ENCODE measurements around the gene RAMP1.
"Not testable (repeated sequence)": the region's sequence is repeated elsewhere in the genome, so short reads cannot be mapped to it uniquely, and the experiment has no call there.

RAMP1 gene

DNA sequence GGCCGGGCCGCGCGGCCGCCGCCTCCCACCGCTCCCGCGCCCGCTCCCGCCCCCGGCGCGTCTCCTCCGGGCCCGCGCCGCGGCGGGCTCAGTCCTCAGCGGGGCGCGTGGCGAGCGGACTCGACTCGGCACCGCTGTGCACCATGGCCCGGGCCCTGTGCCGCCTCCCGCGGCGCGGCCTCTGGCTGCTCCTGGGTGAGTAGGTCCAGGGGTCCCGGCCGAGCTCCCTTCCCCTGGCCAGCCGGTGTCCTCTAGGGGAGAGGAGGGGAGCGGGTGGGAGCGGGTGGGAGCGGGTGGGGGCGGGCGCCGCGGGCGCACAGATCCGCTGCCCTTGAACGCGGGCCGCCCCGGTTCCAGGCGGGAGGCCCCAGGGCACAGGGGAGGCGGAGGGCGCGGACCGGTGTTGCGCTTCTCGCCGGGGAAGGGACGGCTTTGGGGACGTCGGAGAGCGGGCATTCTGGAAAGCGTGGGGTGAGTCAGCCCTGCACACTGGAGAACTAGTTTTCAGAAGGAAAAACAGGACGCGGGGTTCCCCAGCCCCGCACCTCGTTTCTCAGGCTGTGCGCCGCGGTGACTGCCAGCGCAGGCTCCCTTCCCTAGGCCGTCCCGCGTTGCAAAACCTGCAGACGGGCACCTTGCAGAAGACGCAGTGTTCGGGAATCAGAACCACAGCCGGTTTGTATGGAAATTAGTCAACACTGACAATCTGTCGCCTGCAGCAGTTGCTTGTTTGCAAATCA lies at the start of gene RAMP1:
TSS of gene RAMP1 (plus strand) at position 91 of the 740 bp plus-strand sequence. CDS start at position 144, 53 bp downstream.
- no peak for DNase-seq (ENCODE audit: low spot score)

DNA sequence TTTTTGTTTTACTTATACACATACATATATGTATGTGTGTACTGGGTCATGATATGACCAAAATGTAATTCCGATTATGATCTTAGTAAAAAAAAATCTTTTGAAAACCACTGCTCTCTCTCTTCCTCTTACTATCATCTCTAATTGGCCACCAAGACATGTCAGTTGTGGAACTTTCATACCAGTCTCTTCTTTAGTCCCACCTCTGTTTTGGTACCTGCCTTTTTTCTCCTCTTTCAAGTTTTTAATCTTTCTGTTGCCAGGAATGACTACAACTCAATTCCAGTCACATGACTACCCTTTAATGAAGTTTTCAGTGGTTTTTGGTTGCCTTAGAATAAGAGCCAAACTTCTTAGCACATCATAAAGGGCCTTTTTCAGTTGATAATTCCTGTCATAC lies 43.8 kb upstream of the RAMP1 start:
- no peak for DNase-seq (ENCODE audit: low spot score)

DNA sequence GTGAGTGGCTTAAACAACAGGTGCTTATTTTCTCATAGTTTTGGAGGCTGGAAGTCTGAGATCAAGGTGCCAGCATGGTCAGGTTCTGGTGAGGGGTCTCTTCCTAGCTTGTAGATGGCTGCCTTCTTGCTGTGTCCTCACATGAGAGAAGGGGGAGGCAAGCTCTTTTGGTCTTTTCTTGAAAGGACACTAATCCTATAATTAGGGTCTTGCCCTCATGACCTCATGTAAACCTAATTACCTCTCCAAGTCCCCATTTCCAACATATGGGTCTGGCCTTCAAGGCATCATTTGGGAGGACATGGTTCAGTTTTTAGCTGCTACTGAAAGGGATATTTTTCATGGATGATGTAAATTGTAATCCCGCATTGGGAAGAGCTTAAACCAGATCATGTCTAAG lies 42.9 kb upstream of the RAMP1 start:
- DNase-seq (ENCODE audit: low spot score), result no peak

DNA sequence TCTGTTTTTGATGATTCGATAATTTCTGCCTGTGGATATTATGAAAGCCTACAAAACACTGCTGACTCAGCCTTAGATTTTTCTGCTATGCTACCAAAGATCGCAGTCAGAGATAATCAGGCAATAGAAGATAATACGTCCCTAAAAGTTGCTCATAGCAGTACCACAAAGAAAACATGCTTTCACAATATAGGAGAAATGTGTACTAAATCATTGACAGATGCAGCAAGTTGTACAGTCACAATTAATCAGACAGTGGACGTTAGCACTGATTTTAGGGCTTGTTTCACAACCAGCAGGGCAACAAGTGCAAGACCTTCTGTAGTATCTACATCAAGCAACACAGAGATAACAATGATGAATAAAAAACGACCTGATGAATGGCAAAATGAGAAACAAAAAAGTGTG lies 41.4 kb upstream of the RAMP1 start:
- DNase-seq (ENCODE audit: low spot score), result no peak

DNA sequence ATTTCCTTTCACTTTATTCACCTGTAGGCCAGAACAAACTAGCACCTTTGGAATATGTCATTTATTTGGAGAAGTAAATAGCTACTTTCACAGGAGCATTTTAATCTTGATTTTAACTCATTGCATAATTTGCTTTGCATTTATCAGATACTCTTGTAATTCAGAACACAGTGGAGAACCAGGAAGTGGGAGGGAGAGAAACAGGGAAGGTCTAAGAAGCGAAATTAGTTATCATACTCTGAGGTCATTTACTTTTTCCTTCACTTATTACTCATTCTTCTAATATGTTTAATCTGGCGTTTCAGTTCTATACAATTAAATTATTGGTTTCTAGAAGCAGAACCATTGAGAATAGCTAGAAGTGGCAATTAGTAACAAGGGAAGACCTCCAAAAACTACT lies 40.2 kb upstream of the RAMP1 start:
- DNase-seq (ENCODE audit: low spot score), result no peak

DNA sequence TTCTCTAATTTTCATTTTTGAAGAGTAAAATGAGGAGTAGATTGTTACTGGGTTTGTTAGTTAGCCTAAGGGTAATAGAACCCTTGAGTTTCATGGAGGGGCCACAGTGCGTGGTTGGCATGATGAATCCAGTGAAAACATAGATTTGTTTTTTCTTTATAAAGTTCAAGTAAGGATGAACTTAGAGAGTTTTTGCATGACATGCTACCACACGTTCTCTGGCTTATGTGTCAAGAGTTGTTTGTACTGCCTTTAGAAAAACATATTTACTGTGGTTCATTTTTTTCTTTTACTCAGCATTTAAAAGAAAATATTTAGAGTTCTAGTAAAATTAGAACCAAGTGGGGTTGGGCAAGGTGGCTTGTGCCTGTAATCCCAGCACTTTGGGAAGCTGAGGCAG lies 39.0 kb upstream of the RAMP1 start:
- DNase-seq (ENCODE audit: low spot score), result no peak

DNA sequence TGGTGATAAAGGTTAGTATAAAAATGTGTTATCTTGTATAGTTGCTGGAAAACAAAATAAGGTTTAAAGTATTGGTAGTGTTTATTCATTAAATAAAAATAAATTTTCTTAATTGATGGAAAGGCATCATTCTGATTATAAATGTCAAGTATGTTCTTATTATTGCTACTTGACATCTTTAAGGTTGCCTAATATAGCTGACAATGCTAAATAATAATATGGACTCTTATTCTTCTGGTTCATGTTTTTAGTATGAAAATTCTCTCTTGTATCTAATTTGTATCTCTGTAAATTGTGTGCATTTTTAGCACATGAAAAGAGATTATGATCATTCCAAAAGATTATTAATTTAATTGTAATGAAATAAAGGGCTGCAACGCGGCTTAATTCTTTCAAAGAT lies 35.9 kb upstream of the RAMP1 start:
- DNase-seq (ENCODE audit: low spot score), result no peak

DNA sequence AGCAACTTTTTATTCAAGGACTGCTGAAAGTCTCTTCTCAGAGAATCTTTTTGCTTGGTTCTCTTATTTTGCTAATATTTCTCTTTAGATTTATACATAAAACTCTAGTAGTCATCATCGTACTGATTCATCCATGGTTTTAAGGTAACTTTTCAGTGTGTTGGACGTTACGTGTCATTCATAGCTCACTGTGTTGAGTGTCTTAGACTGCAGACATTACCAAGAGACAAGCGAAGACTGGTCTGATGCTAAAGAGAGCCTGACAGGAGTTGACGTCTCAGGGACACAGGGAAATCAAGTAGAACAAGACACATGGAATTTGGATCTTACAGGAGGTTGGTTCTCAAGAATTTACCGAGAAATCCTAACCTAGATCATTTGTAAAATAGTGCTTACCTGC lies 35.3 kb upstream of the RAMP1 start:
- no peak for DNase-seq (ENCODE audit: low spot score)

DNA sequence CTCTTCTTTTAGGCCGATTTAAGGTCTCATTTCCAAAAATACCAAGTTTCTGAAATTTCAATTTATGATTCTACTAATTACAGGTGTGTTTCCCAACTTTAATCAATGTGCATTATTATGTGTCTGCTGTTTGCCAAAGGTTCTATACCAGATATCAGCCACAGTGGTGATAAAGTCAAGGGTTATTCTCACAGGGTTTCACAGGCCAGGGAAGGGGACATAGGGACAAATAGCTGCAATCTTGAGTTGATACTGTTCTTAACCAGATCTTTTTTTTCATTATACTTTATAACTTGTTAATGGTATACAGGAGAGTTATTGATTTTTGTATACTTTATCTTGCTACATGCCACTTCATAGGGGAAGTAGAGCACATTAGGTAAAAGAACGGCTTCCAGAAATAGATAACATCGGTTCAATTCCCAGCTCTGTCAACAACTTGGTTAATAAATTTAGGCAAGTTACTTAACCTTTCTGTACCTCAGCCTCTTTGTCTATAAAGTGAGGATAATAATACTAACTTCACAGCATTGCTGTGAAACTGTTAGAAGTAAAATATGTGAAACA lies 31.9 kb upstream of the RAMP1 start:
- no peak for DNase-seq (ENCODE audit: low spot score)

DNA sequence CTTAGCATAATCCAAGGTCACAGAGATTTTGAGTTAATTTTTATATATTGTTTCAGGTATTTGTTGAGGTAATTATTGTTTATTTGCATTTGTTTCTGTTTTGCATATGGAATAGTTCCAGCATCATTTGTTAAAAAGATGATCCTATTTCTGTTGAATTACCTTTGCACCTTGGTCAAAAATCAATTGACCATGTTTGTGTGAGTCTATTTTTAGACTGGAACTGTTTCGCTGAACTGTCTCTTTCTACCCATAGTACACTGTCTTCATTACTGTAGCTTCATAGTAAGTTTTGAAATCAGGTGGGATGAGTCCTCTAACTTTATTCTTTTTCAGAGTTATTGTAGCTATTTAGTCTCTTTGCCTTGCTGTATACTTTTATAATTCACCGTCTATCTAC lies 28.9 kb upstream of the RAMP1 start:
- DNase-seq (ENCODE audit: low spot score), result no peak

DNA sequence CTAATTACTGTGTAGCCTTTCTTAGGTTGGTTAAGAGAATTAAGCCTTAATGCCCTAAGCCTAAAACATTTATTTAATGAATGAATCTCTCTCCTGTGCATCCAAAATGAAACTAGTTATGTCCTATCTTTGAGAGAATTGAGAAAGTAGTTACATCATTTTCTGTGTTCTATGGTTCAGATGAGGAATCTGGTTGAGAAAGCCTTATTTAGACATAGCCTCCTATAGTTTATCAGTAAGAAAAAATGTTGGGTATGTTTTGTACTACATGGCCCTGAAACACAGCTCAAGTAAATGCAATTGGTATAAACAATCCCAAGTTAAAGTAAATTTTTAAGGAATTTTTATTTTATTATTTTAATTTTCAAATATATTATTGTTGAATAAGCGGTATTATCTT lies 25.9 kb upstream of the RAMP1 start:
- no peak for DNase-seq (ENCODE audit: low spot score)

DNA sequence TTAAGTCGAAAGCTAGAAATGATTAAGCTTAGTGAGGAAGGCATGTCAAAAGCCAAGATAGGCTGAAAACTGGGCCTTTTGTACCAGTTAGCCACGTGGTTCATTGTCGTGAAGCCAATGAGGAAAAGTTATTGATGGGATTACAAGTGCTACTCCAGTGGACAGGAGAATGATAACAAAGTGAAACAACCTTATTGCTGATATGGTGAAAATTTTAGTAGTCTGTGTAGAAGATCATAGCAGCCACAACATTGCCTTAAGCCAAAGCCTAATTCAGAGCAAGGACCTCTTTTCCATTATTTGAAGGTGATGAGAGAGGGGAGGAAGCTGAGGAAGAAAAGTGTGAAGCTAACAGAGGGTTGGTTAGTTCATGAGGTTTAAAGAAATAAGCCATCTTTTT lies 24.1 kb upstream of the RAMP1 start:
- DNase-seq (ENCODE audit: low spot score), result no peak

DNA sequence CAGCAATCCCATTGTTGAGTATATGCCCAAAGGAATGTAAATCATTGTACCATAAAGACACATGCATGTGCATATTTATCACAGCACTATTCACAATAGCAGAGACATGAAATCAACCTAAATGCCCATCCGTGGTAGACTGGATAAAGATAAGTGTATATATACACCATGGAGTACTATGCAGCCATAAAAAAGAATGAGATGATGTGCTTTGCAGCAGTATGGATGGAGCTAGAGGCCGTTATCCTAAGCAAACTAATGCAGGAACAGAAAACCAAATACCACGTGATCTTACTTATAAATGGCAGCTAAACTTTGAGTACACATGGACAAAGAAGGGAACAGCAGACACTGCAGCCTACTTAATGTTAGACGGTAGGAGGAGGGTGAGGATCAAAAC lies 18.4 kb upstream of the RAMP1 start:
- DNase-seq (ENCODE audit: low spot score), result no peak

DNA sequence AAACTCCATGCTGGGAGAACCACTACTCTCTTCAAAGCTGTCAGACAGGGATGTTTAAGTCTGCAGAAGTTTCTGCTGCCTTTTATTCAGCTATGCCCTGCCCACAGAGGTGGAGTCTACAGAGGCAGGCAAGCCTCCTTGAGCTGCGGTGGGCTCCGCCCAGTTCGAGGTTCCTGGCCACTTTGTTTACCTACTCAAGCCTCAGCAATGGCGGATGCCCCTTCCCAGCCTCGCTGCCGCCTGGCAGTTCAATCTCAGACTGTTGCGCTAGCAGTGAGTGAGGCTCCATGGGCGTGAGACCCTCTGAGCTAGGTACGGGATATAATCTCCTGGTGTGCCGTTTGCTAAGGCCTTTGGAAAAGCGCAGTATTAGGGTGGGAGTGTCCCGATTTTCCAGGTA lies 10.5 kb upstream of the RAMP1 start:
- DNase-seq (ENCODE audit: low spot score), result not testable (repeated sequence)

DNA sequence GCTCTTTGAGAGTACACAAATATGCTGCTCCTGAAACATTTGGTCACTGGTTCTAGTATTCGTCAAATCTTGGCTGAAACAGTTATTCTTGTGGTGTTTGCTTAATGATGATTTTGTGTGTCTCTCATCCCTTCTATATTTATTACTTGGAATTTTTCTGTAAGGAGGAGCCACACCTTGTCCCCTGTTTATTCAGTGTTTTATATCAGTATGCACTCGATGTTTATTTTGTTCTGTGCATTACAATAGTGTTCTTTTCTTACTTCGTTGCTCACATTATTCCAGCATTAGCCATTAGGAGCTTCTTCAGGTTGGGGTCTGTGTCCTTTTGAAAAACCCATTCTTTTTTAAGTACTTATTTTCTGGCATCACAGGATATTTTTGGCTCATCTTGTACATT lies 5.1 kb upstream of the RAMP1 start:
- DNase-seq (ENCODE audit: low spot score), result no peak

DNA sequence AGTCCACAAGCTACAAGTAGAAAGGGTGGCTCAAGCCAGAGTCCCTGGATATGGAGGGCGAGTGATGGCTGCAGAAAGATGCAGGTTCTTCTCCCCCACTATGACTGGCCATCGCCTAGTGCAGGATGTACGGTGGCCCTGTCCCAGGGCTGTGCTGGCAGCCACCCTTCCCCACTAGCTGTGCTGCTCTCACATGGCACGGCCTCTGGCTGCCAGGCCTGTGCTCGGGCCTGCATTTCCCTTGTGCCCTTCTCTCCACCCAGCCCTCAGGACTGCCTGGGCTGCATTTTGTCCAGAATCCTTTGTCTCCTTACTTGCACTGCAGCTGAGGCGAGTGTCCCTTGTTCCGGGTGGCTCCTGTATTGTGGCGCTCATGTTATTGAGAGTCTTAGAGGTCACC lies 1.6 kb upstream of the RAMP1 start:
- DNase-seq (ENCODE audit: low spot score), result no peak

DNA sequence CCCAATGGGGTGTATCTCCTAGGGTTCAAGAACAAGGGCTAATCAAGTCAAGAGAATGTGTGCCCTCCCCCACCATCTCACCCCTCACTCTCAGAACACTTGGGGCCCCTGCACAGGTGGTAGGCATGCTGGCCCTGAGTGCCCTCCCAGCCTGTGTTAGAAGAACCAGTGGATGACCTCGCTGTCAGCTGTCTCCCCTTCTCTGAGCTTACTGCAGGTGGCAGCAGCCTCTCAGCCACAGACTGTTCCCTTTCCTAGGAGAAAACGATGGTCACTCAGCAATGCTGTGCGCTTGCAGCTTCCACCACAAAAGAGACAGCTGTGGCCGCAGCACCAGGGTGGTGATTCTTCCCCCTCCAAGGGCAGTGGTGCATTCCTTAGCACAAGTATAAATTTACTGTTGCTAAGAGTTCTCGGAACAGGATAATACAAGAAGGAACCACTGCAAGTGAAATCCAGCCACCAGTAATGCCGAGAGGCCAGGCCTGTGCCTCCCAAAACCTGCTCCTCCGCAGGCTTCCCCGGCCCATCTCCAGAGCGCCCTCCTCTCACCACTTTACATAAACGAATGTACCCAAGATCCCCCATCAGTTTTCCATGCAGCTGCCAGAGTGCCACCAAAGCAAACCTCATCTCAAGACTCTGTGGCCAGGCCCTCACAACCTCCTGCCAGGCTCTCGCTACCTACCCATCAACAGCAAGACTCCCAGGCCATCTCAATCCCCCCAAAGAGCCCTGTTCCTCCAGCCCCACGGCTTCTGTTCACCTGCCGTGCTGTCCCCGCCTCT lies 935 bp upstream of the RAMP1 start:
- DNase-seq (ENCODE audit: low spot score), result peak; percentile 84

DNA sequence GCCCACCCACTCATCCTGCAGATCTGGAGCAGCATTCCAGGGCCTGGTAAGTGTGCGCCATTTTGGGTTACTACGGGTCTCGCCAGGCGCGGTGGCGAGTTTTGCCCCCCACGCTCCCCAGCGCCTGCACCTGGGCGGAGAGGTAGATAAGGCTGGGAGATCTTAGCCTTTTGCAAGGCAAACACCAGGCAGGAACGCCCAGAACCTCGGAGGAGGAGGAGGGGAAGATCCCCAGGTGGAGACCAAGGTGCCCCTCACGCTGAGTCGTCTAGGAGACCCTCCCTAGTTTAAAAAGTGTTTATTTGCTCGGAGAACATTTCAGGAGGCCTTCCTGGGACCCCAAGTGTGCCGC lies 365 bp upstream of the RAMP1 start:
- DNase-seq (ENCODE audit: low spot score), result no peak

DNA sequence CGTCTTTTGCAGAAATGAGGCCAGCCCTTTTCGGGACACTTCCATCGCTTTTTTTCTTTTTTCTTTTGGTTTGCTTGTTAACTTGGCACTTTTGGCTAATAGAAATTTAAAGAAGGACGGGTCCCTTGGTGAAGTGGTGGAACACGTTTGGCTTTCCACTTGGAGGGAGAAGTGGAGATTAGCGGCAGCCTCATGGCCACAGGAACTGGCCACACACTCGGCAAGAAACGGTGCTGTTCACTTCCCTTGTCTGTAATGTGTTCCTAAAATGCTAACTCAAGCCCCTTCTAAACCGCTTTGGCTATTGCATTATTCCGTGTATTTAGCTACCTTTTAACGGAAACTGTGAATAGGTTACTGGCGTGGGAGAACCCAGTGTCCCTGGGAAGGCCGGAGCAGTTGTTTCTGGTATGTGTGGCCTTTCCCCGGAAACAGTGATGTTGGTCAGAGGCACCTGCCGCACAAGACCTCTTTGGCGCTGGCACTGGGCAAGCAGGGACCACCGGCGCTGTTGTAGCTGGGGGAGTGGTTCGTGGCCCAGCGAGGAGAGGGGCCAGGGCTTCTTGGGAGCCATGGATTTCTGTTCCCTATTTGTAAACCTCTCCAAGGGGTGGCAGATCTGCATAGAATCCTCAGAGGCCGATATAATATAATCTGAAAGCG lies 981 bp downstream of the RAMP1 start:
- peak; percentile 40 for DNase-seq (ENCODE audit: low spot score)

DNA sequence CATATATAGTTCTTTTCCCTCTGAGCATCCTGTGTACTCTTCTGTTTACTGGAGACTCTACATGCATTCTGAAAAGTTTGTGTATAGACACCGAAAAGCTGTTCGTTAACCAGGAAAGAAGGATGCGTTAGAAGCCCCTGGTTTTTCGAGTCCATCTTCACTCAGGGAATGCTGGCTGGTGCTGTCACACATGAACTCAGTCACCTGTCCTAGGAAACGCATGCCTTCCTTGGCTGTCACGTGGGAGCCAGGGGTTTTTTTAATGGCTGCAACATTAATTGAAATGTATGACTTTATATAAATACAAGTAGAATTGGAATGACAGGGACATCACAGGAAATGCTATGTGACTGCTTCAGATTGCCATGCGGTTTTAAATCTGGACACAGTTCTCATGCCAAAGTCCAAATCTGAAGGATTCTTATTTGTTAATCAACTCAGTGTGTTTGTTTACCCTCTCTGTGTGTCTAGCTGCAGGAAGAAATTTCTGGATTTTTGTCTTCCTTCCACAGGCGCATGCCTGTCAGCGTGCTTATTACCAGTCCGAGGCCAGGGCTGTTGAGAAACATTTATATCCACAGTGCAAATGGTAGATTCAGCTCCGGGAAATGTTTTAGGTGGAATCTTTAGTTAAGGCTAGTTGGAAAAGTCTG lies 2.6 kb downstream of the RAMP1 start:
- no peak for DNase-seq (ENCODE audit: low spot score)

DNA sequence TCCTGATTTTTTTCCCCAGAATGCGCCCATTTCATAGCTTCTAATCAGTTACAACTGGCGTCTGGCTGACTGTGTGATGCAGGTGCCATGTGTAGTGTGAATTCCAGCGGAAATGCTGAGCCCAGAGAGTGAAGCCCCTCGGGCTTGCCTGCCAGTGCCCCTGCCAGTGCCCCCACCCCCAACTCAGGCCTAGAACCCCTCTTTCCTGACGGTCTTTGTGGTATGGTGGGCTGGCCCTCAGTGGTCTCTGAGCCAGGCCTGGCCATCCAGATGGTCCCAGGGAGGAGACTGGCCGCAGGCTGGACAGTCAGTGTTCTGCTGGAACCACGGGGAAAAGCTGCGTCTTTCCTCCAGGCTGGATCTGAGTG lies 3.1 kb downstream of the RAMP1 start:
- DNase-seq (ENCODE audit: low spot score), result no peak

DNA sequence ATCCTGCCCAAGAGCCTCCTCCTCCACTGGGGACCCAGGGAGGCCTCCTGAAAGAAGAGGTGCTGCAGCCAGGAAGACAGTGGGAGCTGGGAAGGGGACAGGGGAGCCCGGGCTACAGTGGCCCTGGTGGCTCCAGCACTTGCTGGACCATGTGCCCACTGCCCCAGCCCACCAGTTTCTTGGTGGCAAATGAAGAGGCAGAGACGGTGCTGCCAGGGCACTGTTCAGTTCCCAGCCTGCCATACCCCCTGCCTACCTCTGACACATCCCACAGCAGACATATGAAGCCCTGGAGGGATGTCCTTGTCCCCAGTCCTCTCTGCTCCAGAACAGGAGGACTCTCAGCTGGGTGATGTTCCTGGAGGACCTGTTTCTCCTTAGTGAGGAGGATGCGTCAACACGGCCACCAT lies 3.7 kb downstream of the RAMP1 start:
- DNase-seq (ENCODE audit: low spot score), result no peak

Data from globus pallidus (tissue), 1 donor.